ENCODE measurements around the gene LRPPRC.

The LRPPRC gene

GRCh38 chr2:43906448-43907109 is 89.2 kb downstream of the LRPPRC start:
- no peak for DNase-seq

GRCh38 chr2:43905871-43906270 is 89.9 kb downstream of the LRPPRC start:
- no peak for DNase-seq

- no peak for DNase-seq
These were observed 90.4 kb downstream of the LRPPRC start for GRCh38 chr2:43905371-43905803.

GRCh38 chr2:43899589-43899988 is 96.2 kb downstream of the LRPPRC start:
- DNase-seq: no peak

GRCh38 chr2:43898838-43899346 is 96.9 kb downstream of the LRPPRC start:
- no peak for DNase-seq

GRCh38 chr2:43898134-43898837 is 97.5 kb downstream of the LRPPRC start:
- no peak for DNase-seq

GRCh38 chr2:43897492-43897891 is 98.3 kb downstream of the LRPPRC start:
- DNase-seq: no peak

- no peak for DNase-seq
These were observed 98.9 kb downstream of the LRPPRC start for GRCh38 chr2:43896906-43897305.

GRCh38 chr2:43894743-43895142 is 101.0 kb downstream of the LRPPRC start:
- no peak for DNase-seq

GRCh38 chr2:43890855-43891254 is 104.9 kb downstream of the LRPPRC start:
- no peak for DNase-seq

- no peak for DNase-seq
These were observed 106.4 kb downstream of the LRPPRC start for GRCh38 chr2:43889416-43889815.

GRCh38 chr2:43887176-43887575 is 108.6 kb downstream of the LRPPRC start:
- DNase-seq: no peak

GRCh38 chr2:43885132-43885632 is 110.6 kb downstream of the LRPPRC start:
- no peak for DNase-seq

- DNase-seq: no peak
These were observed 111.1 kb downstream of the LRPPRC start for GRCh38 chr2:43884689-43885088.

- no peak for DNase-seq
These were observed 113.5 kb downstream of the LRPPRC start for GRCh38 chr2:43882312-43882711.

GRCh38 chr2:43880952-43881351 is 114.8 kb downstream of the LRPPRC start:
- no peak for DNase-seq

GRCh38 chr2:43880471-43880870 is 115.3 kb downstream of the LRPPRC start:
- no peak for DNase-seq

GRCh38 chr2:43879261-43879660 is 116.5 kb downstream of the LRPPRC start:
- no peak for DNase-seq

- peak; percentile 81 for DNase-seq
These were observed 117.9 kb downstream of the LRPPRC start for GRCh38 chr2:43877782-43878464.

GRCh38 chr2:43874776-43875451 is 120.9 kb downstream of the LRPPRC start:
- DNase-seq: no peak

GRCh38 chr2:43872151-43872550 is 123.6 kb downstream of the LRPPRC start:
- DNase-seq: no peak

GRCh38 chr2:43855292-43855691 is 140.5 kb downstream of the LRPPRC start:
- DNase-seq: no peak

GRCh38 chr2:43854671-43855070 is 141.1 kb downstream of the LRPPRC start:
- no peak for DNase-seq
